HepG2 (cell line): ENCODE data around the gene ANXA9. TPM values are rescaled to one million over a fixed set of nuclear protein-coding genes. Genes with fewer than 3 reads are reported as not detected.

Source experiments
- CEBPB ChIP-seq: IDR thresholded peaks from 2 replicates; pipeline ENCODE4 v1.6.1; 2011; ENCODE audit warnings: low read depth, low read length, improper control_type of control experiment, borderline replicate concordance
- ELF3 ChIP-seq: IDR thresholded peaks from 2 replicates; pipeline ENCODE4 v1.6.1; 2016; ENCODE audit warnings: missing genetic modification reagents, missing compliant biosample characterization
- HMGXB4 ChIP-seq, 2 experiments: sonication (generic) in 1 of 2; formaldehyde crosslinking in 1 of 2; IDR thresholded peaks; 2 replicates each; pipeline versions ENCODE4 v1.4.0 to v1.6.1; 2018 to 2020; ENCODE audit warnings: missing genetic modification reagents in 2 of 2, borderline replicate concordance in 1 of 2, low read depth in 1 of 2, mild to moderate bottlenecking in 1 of 2, missing biosample characterization in 1 of 2
- HOXA7 ChIP-seq: sonication (generic); formaldehyde crosslinking; IDR thresholded peaks from 2 replicates; pipeline ENCODE4 v1.8.1; 2022; ENCODE audit warnings: mild to moderate bottlenecking, missing genetic modification reagents, moderate library complexity
- JARID2 ChIP-seq: sonication (generic); formaldehyde crosslinking; IDR thresholded peaks from 2 replicates; pipeline ENCODE4 v1.8.1; 2023; ENCODE audit warnings: missing genetic modification reagents, inconsistent platforms; ENCODE audit not compliant: insufficient replicate concordance
- KLF12 ChIP-seq: sonication (generic); formaldehyde crosslinking; IDR thresholded peaks from 2 replicates; pipeline ENCODE4 v1.4.0; 2020; ENCODE audit warnings: missing genetic modification reagents, borderline replicate concordance
- KLF16 ChIP-seq, 2 experiments: sonication (generic) in 1 of 2; formaldehyde crosslinking in 1 of 2; IDR thresholded peaks; 2 replicates each; pipeline versions ENCODE4 v1.6.1 to v1.8.0; 2016 to 2023; ENCODE audit warnings: missing genetic modification reagents in 2 of 2, missing compliant biosample characterization in 1 of 2
- MED1 ChIP-seq: sonication (generic); formaldehyde crosslinking; IDR thresholded peaks from 2 replicates; pipeline ENCODE4 v1.4.0; 2020; ENCODE audit warnings: missing genetic modification reagents
- MIER2 ChIP-seq: IDR thresholded peaks from 2 replicates; pipeline ENCODE4 v1.6.1; 2016; ENCODE audit warnings: missing biosample characterization, missing genetic modification reagents
- NCOR1 ChIP-seq: fragments of 200-600 bp; sonication (generic); IDR thresholded peaks from 2 replicates; pipeline ENCODE4 v1.7.0; 2017; ENCODE audit warnings: antibody characterized with exemption, low read length, borderline replicate concordance
- PHF20 ChIP-seq: sonication (generic); formaldehyde crosslinking; IDR thresholded peaks from 2 replicates; pipeline ENCODE4 v1.5.0; 2020; ENCODE audit warnings: mild to moderate bottlenecking, missing genetic modification reagents
- PREB ChIP-seq: sonication (generic); formaldehyde crosslinking; IDR thresholded peaks from 2 replicates; pipeline ENCODE4 v1.4.0; 2020; ENCODE audit warnings: missing genetic modification reagents
- RBFOX2 ChIP-seq: fragments of 200-400 bp; formaldehyde crosslinking; IDR thresholded peaks from 2 replicates; pipeline ENCODE4 v1.6.1; 2017; ENCODE audit warnings: low read depth, mild to moderate bottlenecking, low read length
- RFXANK ChIP-seq: IDR thresholded peaks from 2 replicates; pipeline ENCODE4 v1.6.1; 2016
- RXRB ChIP-seq: IDR thresholded peaks from 2 replicates; pipeline ENCODE4 v1.6.1; 2016; ENCODE audit warnings: borderline replicate concordance, missing genetic modification reagents, missing compliant biosample characterization
- SIN3A ChIP-seq: IDR thresholded peaks from 2 replicates; pipeline ENCODE4 v1.6.1; 2011; ENCODE audit warnings: low read depth, mild to moderate bottlenecking, control low read depth, low read length, borderline replicate concordance
- TBL1XR1 ChIP-seq: fragments of 150-350 bp; IDR thresholded peaks from 2 replicates; pipeline ENCODE4 v1.6.1; 2014; ENCODE audit warnings: borderline replicate concordance, low read length; ENCODE audit not compliant: partially characterized antibody
- THAP11 ChIP-seq: IDR thresholded peaks from 2 replicates; pipeline ENCODE4 v1.6.1; 2016; ENCODE audit warnings: missing biosample characterization, missing genetic modification reagents
- ZBTB1 ChIP-seq: sonication (generic); formaldehyde crosslinking; IDR thresholded peaks from 2 replicates; pipeline ENCODE4 v1.4.0; 2020; ENCODE audit warnings: missing genetic modification reagents, borderline replicate concordance
- ZFP1 ChIP-seq: IDR thresholded peaks from 2 replicates; pipeline ENCODE4 v1.6.1; 2016
- ZFP90 ChIP-seq: sonication (generic); formaldehyde crosslinking; IDR thresholded peaks from 2 replicates; pipeline ENCODE4 v1.8.0; 2022; ENCODE audit warnings: missing genetic modification reagents, mild to moderate bottlenecking, inconsistent platforms, borderline replicate concordance
- ZFX ChIP-seq: sonication (generic); formaldehyde crosslinking; IDR thresholded peaks from 2 replicates; pipeline ENCODE4 v1.4.0; 2020; ENCODE audit warnings: mild to moderate bottlenecking, low read depth, missing genetic modification reagents, moderate library complexity
- ZKSCAN8 ChIP-seq: IDR thresholded peaks from 2 replicates; pipeline ENCODE4 v1.6.1; 2016; ENCODE audit warnings: borderline replicate concordance, missing genetic modification reagents, missing compliant biosample characterization
- ZNF24 ChIP-seq: fragments of 450-650 bp; IDR thresholded peaks from 2 replicates; pipeline ENCODE4 v1.6.1; 2017; ENCODE audit warnings: antibody characterized with exemption, mild to moderate bottlenecking
- ZNF263 ChIP-seq: sonication (generic); formaldehyde crosslinking; IDR thresholded peaks from 2 replicates; pipeline ENCODE4 v1.4.0; 2020; ENCODE audit warnings: missing genetic modification reagents
- ZNF292 ChIP-seq: sonication (generic); formaldehyde crosslinking; IDR thresholded peaks from 2 replicates; pipeline ENCODE4 v1.8.1; 2022; ENCODE audit warnings: mild to moderate bottlenecking, low read depth, missing genetic modification reagents, borderline replicate concordance
- ZSCAN30 ChIP-seq: sonication (generic); formaldehyde crosslinking; IDR thresholded peaks from 2 replicates; pipeline ENCODE4 v1.5.0; 2020; ENCODE audit warnings: mild to moderate bottlenecking, missing genetic modification reagents
- polyA plus RNA-seq, 8 experiments: library from polyadenylated mRNA; depleted of rRNA in 3 of 8; stranded (reverse) in 7 of 8; unstranded in 1 of 8; fragments of >200 nt; fragmentation: Illumina TruSeq in 4 of 8; extraction: Trizol in 4 of 8; gene quantifications; 2 replicates each; pipeline versions ENCODE4 v1.2.1 to v1.2.3, GENCODE V29; 2011 to 2016; ENCODE audit warnings: low read depth in 4 of 8, missing spikeins in 1 of 8, mixed read lengths in 1 of 8; ENCODE audit not compliant: insufficient read depth in 1 of 8
- total RNA-seq, 5 experiments: library from RNA; depleted of rRNA; stranded (reverse); fragments of >200 nt; fragmentation: Illumina TruSeq; extraction: Trizol; gene quantifications; 2 replicates each; pipeline ENCODE4 v1.2.3, GENCODE V29; 2016; ENCODE audit warnings: low read depth in 1 of 5

ANXA9 gene
- total and polyA plus RNA-seq, 2 of the 13 experiments (the other 11 are each of a cell fraction or from before 2014, with no cell fraction given), result 13.3 to 23.9 TPM

DNA sequence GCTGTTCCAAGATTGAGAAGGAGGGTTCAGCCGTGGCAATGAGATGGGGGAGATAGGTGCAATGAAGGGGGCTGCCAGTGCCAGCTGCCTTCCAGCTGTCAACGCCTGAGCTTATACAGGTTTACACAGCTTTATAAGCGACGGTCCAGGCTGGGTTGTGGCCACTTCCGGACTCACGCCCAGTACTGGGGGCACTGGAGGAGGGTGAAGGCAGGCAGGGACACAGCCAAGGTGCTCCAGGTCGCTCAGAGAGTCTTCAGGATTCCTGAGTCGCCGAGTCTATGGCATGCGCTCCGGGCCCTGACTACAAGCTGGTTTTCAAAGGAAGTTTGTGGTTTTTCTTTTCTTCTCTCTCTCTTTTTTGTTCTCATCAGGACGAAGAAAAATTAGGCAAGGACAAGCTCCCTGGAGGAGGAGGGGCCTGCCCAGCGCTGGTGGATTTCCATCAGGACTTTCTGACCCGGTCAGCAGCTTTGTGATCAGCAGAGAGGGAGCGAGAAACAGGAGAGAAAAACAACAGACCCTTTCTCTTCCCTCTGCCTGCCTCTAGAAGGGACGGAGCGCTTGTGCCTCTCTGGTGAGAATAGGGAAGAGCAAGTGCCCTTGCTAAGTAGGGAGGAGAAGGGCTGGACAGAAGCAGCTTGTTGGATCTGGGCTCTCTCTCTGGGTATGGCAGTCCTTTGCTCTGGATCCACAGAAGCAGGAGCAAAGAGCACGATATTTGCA, 24.4 kb downstream of the ANXA9 start, which contains the start of gene MINDY1 (continued):
- no peak for TF ChIP-seq KLF12 (CRISPR knock-in tag)
- peak; percentile 72 to 94 for TF ChIP-seq HMGXB4 (CRISPR knock-in tag; IDR thresholded peaks at IDR 0.05; ENCODE audit: borderline replicate concordance in 1 of 2, low read depth in 1 of 2)
- TF ChIP-seq PREB, result no peak
- TF ChIP-seq NCOR1, result 0 out of 2 replicates have a peak, but pooled peaks have one; percentile 26
- TF ChIP-seq JARID2, result peak; percentile 53
- no peak for TF ChIP-seq CEBPB
- peak; percentile 31 for TF ChIP-seq TBL1XR1
- 0 out of 2 replicates have a peak, but pooled peaks have one; percentile 17 for TF ChIP-seq RBFOX2
- no peak for TF ChIP-seq ZNF24
- peak in 1 of 2 experiments; percentile 63; a peak in 2 of 4 replicates for TF ChIP-seq KLF16 (CRISPR knock-in tag; IDR thresholded peaks at IDR 0.05)
- no peak for TF ChIP-seq PHF20 (CRISPR knock-in tag)
- peak; percentile 57 for TF ChIP-seq ELF3 (CRISPR knock-in tag)
- peak; percentile 80 for TF ChIP-seq MIER2 (CRISPR knock-in tag)
- TF ChIP-seq ZFP1, result peak; percentile 78; the same call in 1 of the 2 replicates
- 0 out of 2 replicates have a peak, but pooled peaks have one; percentile 38 for TF ChIP-seq RFXANK (CRISPR knock-in tag)
- TF ChIP-seq ZNF263 (CRISPR knock-in tag), result peak; percentile 94
- peak; percentile 41; the same call in 1 of the 2 replicates for TF ChIP-seq RXRB (CRISPR knock-in tag)
- no peak for TF ChIP-seq ZBTB1 (CRISPR knock-in tag)
- peak; percentile 64; the same call in 1 of the 2 replicates for TF ChIP-seq SIN3A
- TF ChIP-seq ZSCAN30, result 0 out of 2 replicates have a peak, but pooled peaks have one; percentile 36
- peak; percentile 75 for TF ChIP-seq THAP11
- TF ChIP-seq ZNF292 (CRISPR knock-in tag), result peak; percentile 41
- TF ChIP-seq HOXA7 (CRISPR knock-in tag), result no peak
- 0 out of 2 replicates have a peak, but pooled peaks have one; percentile 45 for TF ChIP-seq ZFP90 (CRISPR knock-in tag)
- peak; percentile 47 for TF ChIP-seq ZFX (CRISPR knock-in tag)
- TF ChIP-seq ZKSCAN8, result peak; percentile 52; the same call in 1 of the 2 replicates
- TF ChIP-seq MED1 (CRISPR knock-in tag), result peak; percentile 32; the same call in 1 of the 2 replicates
